ENCODE measurements around the gene AFTPH.
A peak's percentile ranks its signal among the peaks of the same experiment; 100 is the strongest.

The AFTPH gene

DNA sequence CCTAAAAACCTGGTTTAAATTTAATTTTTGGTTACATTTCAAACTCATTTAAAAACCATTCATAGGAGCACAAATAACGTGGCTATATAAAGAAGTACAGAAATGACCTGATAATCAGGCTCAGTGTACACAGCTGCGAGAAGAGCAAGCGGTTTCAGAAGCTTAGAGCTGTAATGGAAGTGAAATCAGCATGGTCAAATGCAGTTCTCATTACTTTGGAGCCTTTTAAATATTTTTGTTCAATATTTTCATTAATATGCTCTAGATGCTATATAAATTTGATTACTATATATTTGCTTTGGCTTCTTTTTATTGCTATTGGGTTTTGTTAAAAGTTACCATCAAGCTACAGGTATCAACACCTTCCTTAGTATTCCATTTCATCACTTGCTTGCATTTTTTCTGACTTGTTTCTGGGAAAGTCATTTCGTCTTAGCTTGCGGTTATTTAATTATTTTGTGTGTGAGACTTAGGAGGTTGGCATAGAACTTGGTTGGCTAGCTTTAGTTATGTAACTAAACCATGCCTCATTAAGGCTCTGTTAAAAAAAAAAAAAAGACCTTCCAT is 58.7 kb downstream of the AFTPH start:
- no peak for FAIRE-seq
- DNase-seq (ENCODE audit: insufficient read length, low spot score): no peak

DNA sequence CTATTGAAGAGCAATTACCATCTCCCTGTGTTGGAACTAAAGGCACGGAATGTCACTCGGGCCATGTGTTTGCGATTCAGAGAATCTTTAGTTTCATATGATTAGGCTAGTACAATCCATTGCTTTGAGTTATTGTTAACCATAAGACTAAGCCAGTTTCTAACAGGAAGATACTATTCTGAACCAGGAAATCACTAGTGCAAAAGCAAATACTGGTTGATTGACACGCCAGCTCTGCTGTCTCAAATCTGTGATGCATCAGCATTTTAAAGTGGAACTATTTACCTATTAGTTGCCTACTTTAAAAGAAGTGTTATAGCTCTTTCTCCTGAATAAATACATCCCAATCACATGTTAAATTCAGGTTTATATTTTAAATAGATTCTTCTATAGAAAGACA is 61.9 kb downstream of the AFTPH start:
- peak; percentile 46 for FAIRE-seq
- DNase-seq (ENCODE audit: insufficient read length, low spot score): no peak

DNA sequence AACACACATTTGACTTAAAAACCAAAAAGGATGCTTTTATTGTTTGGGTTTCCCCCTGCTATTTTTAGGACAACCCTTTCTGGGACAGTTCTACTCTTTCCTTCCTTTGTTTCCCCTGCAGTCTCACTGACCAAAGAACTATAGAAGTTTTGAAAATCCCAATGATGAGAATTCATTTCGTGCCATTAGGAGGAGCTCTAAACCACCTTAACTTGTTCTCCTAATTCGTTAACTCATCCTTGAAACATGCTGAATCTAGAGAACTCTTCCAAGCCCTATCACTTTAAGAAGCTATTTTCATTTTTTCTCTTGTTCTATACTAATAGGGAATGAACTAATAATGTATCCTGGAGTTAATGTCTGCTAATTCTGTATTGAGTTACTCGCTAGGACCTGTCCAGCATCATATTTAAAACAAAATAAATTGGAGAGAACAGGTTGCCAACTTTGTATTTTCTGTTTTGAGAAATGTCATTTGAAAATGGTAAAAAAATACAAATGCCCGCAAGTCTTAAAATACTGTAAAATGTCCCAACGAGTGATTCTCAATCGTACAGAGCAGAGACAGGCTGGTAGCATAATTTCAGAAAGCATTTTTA is 62.9 kb downstream of the AFTPH start:
- DNase-seq (ENCODE audit: insufficient read length, low spot score): peak; percentile 61
- no peak for FAIRE-seq

DNA sequence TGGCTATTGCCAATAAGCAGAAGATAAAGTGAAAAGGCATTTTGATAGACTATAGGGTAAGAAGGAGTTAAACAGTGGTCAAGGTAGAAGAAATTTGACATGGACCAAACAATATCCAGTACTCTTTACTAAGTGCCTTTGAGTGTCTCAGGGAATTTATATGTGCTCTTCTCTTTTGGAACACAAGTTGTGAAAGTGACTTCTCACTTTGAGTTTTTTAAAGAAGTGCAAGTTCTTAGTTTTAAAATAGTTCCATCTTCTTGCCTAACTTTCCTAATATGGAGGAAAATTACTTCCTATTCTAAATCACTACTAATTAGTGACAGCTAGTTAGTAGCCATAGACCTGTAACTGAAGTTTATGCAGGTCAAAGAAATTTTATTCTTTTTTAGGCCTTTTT is 63.4 kb downstream of the AFTPH start:
- DNase-seq (ENCODE audit: insufficient read length, low spot score) (no peak), FAIRE-seq (no peak)

DNA sequence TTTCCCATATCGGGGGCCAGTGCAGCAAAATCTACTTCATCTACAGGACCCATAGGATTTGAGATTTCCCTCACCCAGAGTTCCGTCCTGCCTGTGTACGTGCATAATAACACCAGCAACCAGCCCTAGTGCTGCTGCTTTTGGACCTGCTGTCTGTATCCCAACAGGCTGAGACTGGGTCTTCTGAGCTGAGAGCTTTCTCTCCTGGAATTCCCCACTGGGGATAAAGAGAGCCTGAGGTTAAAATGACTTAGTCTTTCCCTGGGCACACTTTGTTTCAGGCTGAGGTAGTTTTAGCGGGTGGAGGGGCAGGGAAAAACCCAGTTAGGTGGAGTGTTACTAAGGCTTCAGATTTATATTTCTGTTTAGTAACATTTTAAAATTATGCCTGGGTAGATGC is 67.1 kb downstream of the AFTPH start:
- no peak for DNase-seq (ENCODE audit: insufficient read length, low spot score)
- FAIRE-seq: no peak

DNA sequence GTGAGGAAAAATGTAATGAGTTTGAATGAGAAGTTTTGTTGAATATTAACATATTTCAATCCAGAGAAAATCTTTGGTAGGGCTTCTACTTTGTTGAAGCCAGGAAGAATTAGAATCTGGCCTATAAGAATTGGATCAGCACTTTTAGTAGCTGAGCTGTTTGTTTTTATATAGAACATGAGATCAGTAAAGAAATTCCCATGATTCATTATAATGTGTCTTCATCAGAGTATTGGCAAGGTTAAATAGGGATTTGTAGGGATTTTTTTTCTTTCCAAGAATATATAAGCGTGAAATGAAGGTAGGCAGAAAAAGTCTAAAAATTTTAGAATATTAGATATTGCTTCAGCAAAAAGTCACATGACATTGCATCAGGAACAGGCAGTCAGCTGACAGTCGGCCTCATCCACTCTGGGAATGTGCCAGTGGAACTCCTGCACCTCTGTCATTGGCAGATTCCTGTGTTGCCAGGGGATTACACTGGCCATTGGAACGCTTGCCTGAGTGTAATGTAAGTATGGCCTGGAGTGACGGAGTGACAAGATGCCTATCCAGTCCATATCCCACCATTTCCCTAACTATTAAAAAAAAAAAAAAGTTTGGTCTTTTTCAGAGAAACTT is 69.0 kb downstream of the AFTPH start:
- no peak for FAIRE-seq

DNA sequence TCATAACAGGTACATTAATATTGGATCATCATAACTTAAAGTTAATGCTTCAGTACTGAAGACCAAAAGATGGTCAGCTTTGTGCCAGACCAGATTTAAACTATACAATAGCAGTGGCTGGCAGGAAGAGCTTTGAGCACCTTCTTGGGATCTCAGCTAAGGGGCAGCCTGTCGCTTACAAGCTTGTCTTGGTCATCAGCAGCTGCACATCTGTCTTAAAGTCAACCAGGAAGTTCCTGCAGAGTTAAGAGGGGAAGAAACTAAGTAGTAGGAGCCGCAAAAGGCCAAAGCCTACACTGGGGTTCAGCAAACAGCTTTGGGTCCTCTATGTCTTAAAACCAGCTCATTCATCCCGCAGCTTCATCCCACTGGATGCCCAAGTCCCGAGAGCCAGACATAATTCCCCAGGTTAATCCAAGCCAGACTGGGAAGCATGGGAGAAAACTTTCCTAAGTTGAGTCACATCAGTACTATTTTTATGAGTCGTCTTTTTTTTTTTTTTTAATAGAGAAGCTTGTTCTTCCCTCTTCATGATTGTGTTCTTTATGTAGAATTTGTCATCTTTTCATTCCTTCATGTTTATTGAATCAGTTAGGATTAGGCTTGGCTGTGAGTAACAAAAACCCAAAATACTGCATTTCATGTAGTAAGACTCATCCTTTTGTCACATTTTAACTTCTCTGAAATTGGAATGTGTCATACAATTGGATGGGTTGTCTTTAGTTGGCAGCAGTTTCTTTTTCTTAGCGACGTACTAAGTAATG is 70.3 kb downstream of the AFTPH start:
- FAIRE-seq (no peak), DNase-seq (ENCODE audit: insufficient read length, low spot score) (no peak)

More for the DNA sequence above, 69.0 kb downstream of the AFTPH start:
- DNase-seq (ENCODE audit: insufficient read length, low spot score): no peak

DNA sequence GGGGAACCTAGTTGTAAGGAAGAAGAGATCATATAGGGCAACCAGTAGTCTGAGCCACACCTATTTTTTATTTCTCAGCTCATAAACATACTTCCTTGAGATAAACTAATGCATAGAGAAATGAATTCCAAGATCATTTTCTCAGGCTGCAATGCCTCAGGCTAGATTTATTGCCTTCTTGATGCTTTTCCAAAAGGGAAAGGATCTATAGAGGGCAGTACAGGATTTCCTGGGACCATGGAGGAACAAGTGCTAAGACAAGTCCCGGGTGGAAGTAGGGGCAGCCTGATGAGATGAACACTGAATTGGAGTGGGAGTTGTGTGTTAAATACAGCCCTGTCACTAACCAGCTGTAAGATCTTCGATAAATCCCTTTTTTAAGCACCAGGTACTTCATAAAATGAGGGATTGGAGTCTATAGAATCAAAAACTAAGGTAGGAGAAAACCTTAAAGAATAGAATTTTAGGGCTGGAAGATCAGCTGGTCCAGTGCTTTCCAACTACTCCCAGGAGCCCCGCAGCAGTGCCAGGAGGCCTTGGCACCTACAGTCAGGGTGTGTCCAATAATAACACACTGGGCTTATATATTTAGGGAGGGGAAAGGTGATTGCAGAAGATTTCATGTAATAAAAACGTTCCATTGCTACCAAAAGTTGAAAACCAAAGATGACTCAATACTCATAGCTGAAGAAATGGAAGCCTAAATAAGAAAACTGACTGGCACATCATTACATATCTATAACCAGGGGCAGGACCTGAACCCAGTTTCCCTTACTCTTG is 71.5 kb downstream of the AFTPH start:
- DNase-seq (ENCODE audit: insufficient read length, low spot score) (peak; percentile 62), FAIRE-seq (no peak)

DNA sequence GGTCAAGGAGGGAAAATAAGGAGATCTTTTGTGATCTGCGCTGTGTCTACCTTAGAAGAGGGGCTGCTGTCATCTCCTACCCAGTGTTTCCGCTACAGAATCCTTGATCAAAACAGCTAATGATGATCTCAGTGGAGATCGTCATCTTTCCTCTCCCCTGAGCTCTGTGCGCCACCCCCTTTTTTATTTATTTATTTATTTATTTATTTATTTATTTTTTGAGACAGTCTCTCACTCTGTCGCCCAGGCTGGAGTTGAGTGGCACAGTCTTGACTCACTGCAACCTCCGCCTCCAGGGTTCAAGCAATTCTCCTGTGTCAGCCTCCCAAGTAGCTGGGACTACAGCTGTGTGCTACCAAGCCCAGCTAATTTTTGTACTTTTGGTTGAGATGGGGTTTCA is 74.1 kb downstream of the AFTPH start:
- no peak for FAIRE-seq
- DNase-seq (ENCODE audit: insufficient read length, low spot score): no peak

DNA sequence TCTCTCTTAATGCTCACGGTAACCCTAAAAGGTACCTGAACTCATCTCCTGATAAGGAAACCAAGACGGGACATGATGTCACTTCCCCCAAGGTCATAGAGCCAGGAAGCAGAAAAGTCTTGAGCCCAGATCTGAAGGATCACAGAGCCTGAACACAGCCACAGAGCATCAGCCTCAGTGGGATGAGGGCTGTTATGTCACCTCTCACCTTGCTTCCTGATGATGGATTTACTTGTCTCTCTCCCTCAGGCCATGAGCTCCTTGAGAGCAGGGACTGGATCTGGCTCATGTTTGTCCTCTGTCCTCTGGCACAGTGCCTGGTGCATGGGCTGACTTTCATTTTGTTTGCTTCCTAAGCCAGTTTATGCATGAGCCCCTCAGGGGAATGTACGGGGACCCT is 75.3 kb downstream of the AFTPH start:
- FAIRE-seq (no peak), DNase-seq (ENCODE audit: insufficient read length, low spot score) (no peak)

DNA sequence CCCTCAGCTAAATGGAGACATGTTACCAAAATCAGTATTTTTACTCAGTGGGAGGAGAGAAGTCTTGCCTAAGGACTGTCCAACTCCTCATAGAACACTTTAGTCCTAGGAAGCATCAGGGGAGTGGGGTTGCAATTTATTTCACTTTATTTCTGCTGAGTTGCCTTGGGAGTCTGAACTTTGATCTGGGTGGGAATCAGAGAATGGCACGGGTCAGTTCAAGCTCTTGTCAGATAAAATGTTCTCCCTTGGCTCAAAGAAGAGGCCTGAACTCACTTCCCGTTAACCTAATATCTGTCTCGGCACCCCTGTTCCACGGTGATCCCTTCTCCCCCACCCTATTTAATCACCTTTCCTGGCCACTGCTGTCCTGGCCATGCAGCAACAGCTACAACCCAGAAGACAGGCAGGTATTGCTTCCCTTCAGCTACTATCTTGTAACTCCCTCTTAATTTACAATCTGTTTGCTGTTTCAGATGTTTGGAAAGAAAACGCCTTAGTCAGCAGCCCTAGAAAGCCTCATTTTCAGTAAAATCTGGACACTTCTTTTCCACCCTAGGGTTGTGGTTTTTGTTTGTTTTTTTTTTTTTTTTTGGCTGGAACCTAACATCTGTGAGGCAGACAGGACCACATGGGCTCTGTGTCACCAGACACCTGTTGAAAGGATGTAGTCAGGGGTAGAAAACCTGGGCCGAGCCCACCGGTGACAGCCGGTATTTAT is 77.1 kb downstream of the AFTPH start:
- FAIRE-seq: no peak

DNA sequence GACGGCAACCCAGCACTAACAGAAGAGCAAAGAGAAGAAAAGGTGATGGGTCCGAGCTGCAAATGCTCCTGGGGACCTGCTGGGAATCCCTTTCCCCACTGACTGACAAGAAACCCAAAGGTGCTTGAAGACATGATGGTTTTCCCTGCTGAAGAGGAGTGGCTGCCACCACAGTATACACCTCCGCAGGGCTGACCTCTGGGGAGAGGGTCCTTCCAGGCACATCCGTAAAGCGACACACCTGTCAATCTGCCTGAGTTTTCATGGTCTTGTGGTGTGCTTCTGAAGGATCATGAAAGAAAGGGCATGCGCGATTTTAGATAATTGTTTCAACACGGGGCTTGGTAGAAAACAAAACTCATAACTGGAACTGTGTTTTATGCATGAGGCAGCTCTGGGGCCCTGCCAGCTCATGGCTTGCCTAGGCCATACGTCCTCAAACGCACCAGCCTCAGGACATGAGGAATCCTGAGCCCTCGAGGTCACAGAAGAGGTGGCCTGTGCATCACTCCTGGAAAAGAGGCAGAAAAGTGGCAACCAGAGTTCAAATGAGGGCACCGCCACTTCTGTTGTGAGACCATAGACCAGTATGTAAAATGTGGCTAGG is 77.8 kb downstream of the AFTPH start:
- DNase-seq (ENCODE audit: insufficient read length, low spot score): no peak
- FAIRE-seq: no peak

More for the DNA sequence above, 77.1 kb downstream of the AFTPH start:
- no peak for DNase-seq (ENCODE audit: insufficient read length, low spot score)

DNA sequence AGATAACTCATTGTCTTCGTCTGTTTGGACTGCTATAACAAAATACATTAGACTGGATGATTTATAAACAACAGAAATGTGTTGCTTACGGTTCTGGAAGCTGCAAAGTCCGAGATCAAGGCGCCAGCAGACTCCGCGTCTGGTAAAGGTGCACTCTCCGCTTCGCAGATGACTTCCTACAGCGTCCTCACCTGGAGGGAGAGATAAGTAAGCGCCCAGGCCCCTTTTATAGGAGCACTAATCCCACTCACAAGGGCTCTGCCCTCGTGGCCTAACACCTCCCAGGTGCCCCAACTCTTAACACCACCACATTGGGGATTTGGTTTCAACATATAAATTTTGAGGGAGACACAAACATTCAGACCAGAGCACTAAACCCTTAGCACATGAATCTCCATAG is 78.3 kb downstream of the AFTPH start:
- DNase-seq (ENCODE audit: insufficient read length, low spot score) (no peak), FAIRE-seq (no peak)

DNA sequence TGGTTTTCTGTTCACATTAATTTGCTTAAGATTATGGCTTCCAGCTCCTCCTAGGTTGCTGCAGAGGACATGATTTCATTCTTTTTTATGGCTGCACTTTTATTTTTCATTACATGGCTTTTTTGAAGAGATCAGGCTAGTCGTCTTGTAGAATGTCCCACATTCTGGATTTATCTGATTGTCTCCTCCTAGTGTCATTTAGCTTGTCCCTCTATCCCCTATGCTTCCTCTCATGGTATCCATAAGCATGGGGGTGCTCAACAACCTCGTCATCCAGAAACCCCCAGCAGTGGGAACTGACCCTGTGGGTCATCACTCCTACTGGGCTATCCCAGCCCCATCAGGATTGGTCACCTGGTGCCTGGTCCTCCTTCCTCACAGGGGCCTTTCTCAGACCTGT is 80.0 kb downstream of the AFTPH start:
- DNase-seq (ENCODE audit: insufficient read length, low spot score) (no peak), FAIRE-seq (no peak)

DNA sequence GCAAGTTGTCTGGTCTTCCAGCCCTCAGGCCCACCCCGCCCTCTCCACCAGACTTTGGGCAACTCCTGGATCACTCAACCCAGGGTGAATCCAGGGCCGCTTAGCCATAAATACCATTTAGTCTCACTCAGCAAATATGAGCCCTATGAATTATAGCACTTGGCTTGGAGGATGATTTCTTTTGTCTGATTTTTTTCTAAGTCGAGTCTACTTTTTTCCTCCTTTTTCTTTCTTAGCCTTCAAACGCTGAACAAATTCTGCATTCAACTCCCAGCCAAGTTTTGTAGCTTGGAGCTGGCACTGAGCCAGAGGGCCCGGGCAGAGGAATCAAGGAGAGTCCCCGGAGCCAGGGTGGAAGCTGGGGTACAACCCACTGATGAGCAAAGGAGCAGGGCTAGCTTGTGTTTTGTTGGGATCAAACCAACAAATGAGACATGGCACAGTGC is 80.9 kb downstream of the AFTPH start:
- no peak for DNase-seq (ENCODE audit: insufficient read length, low spot score)

DNA sequence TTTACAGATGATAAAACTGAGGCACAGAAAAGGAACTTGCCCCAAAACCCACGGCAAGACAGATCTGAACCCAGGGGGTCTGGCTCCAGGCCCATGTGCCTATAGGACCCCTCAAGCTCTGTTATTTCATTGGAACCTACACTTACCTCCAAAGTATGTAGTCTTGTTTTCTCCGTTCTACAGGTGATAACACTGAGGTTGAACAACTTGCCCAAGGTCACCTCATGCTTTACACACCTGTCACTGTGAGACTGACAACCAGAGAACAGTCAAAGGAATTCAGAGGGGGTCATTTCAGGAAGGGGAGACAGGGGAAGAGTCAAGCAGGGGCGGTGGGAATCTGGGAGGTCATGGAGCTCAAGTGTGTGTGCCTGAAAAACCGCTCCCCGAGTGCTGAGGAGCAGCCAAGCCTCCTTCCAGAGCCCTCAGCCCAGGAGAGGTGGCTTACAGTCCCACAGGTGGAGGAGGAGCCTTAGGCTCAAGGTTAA is 81.9 kb downstream of the AFTPH start:
- no peak for DNase-seq (ENCODE audit: insufficient read length, low spot score)
- no peak for FAIRE-seq

More for the DNA sequence above, 80.9 kb downstream of the AFTPH start:
- no peak for FAIRE-seq

DNA sequence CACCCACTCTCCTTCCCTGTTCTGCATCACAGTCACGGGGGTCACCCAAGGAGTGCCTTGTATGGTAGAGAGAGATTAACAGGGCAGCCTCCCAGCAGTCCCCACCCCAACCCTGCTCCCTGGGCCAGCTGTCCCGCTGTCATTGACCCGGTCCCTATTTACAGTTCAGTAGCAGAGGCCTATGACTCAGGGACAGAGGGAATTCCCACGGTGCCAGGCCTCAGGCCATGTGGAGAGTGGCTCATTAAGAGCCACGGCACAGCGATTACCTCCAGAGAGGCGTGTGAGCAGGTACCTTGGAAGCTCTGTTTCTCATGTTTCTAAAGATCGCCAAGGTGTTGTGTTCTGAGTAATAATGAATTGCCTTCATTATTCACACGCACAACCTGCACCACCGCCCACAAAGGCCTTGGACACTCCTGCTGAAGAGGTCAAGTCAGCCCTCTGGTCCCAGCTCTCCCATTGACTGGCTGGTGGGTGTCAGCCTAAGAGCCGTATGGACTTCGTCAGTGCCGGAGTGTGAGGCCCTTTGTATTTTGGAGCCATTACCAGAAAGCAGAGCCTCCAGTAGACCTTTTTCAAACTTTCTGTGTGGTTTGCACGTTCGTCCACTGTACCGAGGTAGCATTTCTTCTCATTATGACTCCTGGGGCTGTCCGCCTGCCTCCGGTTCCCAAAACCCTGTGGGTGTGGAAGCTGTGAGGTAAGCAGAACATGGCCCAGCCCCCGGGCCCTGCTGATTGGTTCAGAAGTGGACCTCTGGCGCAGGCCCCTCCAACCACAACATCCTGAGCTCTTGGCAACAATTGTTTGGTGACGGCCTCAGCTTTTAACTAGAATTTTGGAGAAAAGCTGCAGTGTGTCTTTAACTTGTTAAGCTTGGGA is 82.6 kb downstream of the AFTPH start:
- FAIRE-seq: no peak
- no peak for DNase-seq (ENCODE audit: insufficient read length, low spot score)

DNA sequence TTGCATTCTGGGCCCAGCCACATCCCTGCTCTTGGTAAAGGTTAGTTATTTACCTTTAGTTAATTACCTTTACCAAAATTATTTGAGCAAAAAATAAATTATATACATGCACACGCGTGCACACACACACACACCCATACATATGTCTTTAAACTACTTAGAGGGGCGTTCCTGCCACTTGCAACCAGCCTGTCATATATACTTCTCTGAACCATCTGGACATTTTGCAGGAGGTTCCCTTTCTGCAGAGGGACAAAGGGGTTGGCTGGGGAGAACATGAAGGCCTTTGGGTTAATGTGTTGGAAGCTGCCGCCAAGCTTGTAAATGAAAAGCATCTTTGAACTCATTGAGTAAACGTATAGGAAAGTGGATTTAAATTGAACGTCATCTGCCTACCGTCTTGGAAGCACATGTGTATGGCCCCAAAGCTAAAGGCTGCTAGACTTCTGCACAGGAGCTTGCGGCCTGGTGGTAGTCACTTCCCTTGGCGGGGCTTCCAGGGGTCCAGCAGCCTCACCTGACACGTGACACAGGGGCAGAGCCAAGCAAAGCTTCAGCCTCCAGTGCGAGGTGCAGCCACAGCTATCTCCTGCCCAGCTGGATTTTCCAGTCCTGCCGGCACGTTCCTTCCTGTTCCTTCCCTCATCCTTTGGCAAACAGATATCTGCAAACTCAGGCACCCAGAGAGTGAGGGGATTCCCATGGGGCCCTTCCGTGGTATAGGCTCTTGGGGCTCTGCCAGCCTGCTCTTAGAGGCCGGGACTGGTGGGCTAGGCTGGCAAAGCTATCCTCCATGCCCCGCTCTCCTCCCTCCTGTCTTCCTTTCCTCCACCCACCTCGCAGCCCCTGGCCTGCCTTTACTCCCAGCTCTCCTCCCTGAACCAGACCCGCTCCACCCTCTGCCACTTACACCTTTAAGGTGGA is 83.5 kb downstream of the AFTPH start:
- no peak for DNase-seq (ENCODE audit: insufficient read length, low spot score)
- FAIRE-seq: no peak

Measured in HTR-8/SVneo (cell line).